ENCODE results near the gene ARHGEF28. TPM values are rescaled to one million over a fixed set of nuclear protein-coding genes. Genes with fewer than 3 reads are reported as not detected.

The ARHGEF28 gene
- total RNA-seq, 2 donors from 2014 or later: 0.17 to 0.53 TPM

DNA sequence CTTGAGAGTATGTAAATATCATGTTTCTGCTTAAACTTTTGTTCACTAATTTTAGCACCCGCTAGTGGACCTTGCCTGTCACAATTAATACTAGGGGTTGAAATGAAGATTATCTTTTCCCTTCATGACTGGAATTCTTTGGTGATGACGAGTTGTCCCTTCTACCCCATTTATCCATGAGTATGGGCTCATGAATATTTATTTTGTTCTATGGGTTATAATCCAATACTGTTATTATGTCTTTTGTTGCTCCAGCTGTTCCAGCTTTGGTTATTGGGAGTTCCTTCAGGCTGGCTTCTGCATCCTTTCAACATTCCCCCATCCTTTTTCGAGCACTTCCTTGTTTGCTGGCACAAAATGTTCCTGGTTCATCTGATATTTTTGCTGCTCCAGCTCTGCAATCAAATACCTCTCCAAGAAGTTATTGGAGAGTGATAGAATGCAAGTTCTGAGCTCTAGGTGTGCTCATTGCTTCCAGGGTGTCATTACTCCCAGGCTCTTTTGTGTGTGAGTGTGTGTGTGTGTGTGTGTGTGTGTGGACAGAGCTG lies 19.7 kb upstream of the ARHGEF28 start:
- H3K27me3 Mint-ChIP-seq: peaks cover 0 to 10% of the 10 kb centered on the region in 2 donors
- H3K4me1 Mint-ChIP-seq (ENCODE audit: low read depth in 2 of 2): peaks cover 4 to 10% of the 10 kb centered on the region in 2 donors
- H3K4me3 Mint-ChIP-seq: no peak overlapping the region
- ATAC-seq (no peak), DNase-seq (ENCODE audit: low spot score) (no peak)
- no peak overlapping the region for H3K27ac Mint-ChIP-seq
- H3K9me3 Mint-ChIP-seq: no peaks in the 10 kb centered on the region
- H3K36me3 Mint-ChIP-seq: peaks cover 8% of the 10 kb centered on the region

GRCh38 chr5:73607228-73607627 lies 18.8 kb upstream of the ARHGEF28 start:
- Mint-ChIP-seq H3K27ac (no peak overlapping the region), H3K9me3 (no peaks in the 10 kb centered on the region), H3K4me1 (ENCODE audit: low read depth in 2 of 2) (peaks cover 6 to 10% of the 10 kb centered on the region in 2 donors), H3K36me3 (no peaks in the 10 kb centered on the region), H3K27me3 (peaks cover 4 to 10% of the 10 kb centered on the region in 2 donors), H3K4me3 (no peak overlapping the region)
- ATAC-seq (no peak), DNase-seq (ENCODE audit: low spot score) (no peak)

GRCh38 chr5:73612799-73613198 lies 13.2 kb upstream of the ARHGEF28 start:
- H3K9me3 Mint-ChIP-seq: no peaks in the 10 kb centered on the region
- no peak overlapping the region for H3K27ac Mint-ChIP-seq
- no peaks in the 10 kb centered on the region for H3K36me3 Mint-ChIP-seq
- H3K4me3 Mint-ChIP-seq: no peak overlapping the region
- H3K27me3 Mint-ChIP-seq: peaks cover 10 to 16% of the 10 kb centered on the region in 2 donors
- H3K4me1 Mint-ChIP-seq (ENCODE audit: low read depth in 2 of 2): peaks cover 0 to 2% of the 10 kb centered on the region in 2 donors
- DNase-seq (ENCODE audit: low spot score) (no peak), ATAC-seq (no peak)

GRCh38 chr5:73615085-73615484 lies 10.9 kb upstream of the ARHGEF28 start:
- peaks cover 10 to 16% of the 10 kb centered on the region in 2 donors for H3K27me3 Mint-ChIP-seq
- no peak overlapping the region for H3K4me3 Mint-ChIP-seq
- no peak for DNase-seq (ENCODE audit: low spot score)
- ATAC-seq: no peak
- H3K4me1 Mint-ChIP-seq (ENCODE audit: low read depth in 2 of 2): peaks cover 0 to 2% of the 10 kb centered on the region in 2 donors
- no peaks in the 10 kb centered on the region for H3K9me3 Mint-ChIP-seq
- no peaks in the 10 kb centered on the region for H3K36me3 Mint-ChIP-seq
- H3K27ac Mint-ChIP-seq: no peak overlapping the region

DNA sequence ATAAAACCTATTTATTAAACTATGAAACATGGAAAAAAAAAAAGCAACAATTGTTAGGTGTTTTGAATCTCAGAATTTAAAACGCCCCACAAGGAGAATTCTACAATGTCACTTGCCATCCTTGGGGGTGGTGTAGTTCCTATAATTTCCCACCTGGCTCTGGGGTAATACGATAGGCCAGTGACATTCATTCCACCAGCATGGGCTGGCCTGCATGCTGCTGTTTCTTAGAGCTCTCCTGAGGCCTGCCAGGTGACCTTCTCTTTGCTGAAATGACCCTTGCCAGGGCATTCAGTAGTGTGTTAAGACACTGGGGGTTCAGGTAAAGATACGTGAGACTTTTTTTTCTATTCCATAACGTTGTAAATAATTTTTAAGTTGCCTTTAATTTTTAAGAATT lies 10.0 kb upstream of the ARHGEF28 start:
- H3K27ac Mint-ChIP-seq: no peak overlapping the region
- no peaks in the 10 kb centered on the region for H3K36me3 Mint-ChIP-seq
- no peaks in the 10 kb centered on the region for H3K9me3 Mint-ChIP-seq
- H3K4me1 Mint-ChIP-seq (ENCODE audit: low read depth in 2 of 2): peaks cover 0 to 2% of the 10 kb centered on the region in 2 donors
- ATAC-seq (no peak), DNase-seq (ENCODE audit: low spot score) (no peak)
- peaks cover 4 to 16% of the 10 kb centered on the region in 2 donors for H3K27me3 Mint-ChIP-seq
- no peak overlapping the region for H3K4me3 Mint-ChIP-seq

DNA sequence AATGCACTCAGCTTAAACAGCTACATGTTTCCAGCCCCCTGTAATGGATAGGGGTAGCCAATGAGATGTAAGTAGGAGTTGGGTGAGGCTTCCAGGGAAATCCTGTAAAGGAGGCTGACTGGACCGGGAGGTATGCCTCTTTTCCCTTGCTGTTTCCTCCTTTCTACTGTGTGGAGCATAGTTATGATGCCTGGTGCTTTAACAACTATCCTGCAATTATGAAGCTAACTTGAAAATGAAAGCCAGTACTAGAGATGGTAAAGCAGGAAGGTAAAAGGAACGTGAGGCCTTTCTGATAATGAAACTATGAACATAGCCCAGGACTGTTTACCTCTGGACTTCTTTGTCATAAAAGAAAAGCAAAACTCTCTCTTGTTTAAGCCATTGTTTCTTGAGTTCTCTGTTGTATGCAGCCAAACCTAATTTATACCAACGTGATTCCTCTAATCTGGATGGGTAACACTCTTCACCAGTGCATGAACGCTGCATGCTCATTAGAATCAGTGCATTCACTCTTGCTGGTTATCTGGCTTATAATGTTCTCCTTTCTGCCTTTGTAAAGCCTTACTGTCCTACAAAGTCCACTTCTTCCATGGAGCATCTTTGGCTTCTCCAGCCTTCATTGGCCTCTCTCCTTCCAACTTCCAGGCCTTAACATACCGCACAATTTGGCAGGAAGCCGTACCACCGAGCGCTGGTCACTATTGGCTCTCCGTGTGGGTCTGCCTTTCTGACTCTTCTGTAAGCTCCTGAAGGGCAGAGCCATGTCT lies 8.3 kb upstream of the ARHGEF28 start:
- Mint-ChIP-seq H3K36me3 (no peaks in the 10 kb centered on the region), H3K9me3 (no peaks in the 10 kb centered on the region), H3K4me1 (ENCODE audit: low read depth in 2 of 2) (no peaks in the 10 kb centered on the region), H3K27ac (no peak overlapping the region), H3K27me3 (peaks cover 1 to 12% of the 10 kb centered on the region in 2 donors), H3K4me3 (no peak overlapping the region)
- no peak for DNase-seq (ENCODE audit: low spot score)
- no peak for ATAC-seq

- ATAC-seq (no peak), DNase-seq (ENCODE audit: low spot score) (no peak)
- no peak overlapping the region for H3K4me3 Mint-ChIP-seq
- peaks cover 5 to 7% of the 10 kb centered on the region in 2 donors for H3K27me3 Mint-ChIP-seq
- no peak overlapping the region for H3K27ac Mint-ChIP-seq
- no peaks in the 10 kb centered on the region for H3K4me1 Mint-ChIP-seq (ENCODE audit: low read depth in 2 of 2)
- no peaks in the 10 kb centered on the region for H3K9me3 Mint-ChIP-seq
- no peaks in the 10 kb centered on the region for H3K36me3 Mint-ChIP-seq
Observed at GRCh38 chr5:73619606-73620333, 6.2 kb upstream of the ARHGEF28 start.

- Mint-ChIP-seq H3K9me3 (no peaks in the 10 kb centered on the region), H3K27ac (no peak overlapping the region), H3K4me1 (ENCODE audit: low read depth in 2 of 2) (no peaks in the 10 kb centered on the region), H3K36me3 (no peaks in the 10 kb centered on the region), H3K27me3 (peaks cover 3 to 7% of the 10 kb centered on the region in 2 donors), H3K4me3 (no peak overlapping the region)
- ATAC-seq (no peak), DNase-seq (ENCODE audit: low spot score) (no peak)
Observed at GRCh38 chr5:73620334-73620687, 5.7 kb upstream of the ARHGEF28 start.

DNA sequence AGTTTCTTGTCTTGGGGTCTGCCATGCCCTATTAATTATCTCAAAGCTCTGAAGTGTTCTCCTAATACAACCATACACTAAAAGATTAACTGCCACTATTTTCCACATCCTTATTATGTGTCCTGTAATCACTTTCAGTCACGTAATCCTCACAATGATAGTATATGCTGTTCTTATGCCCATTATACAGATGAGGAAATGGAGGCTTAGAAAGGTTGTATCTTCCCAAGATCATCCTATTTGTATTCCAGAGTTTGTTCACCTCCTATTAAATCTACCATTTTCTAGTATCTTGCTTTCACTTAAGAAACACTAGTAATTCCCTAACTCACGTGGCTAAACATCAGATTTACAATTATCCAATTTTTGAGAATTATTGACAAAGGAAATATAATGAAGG lies 2.9 kb upstream of the ARHGEF28 start:
- no peaks in the 10 kb centered on the region for H3K36me3 Mint-ChIP-seq
- H3K27me3 Mint-ChIP-seq: peaks cover 3 to 14% of the 10 kb centered on the region in 2 donors
- ATAC-seq (no peak), DNase-seq (ENCODE audit: low spot score) (no peak)
- no peak overlapping the region for H3K27ac Mint-ChIP-seq
- no peaks in the 10 kb centered on the region for H3K9me3 Mint-ChIP-seq
- H3K4me1 Mint-ChIP-seq (ENCODE audit: low read depth in 2 of 2): no peaks in the 10 kb centered on the region
- H3K4me3 Mint-ChIP-seq: no peak overlapping the region

DNA sequence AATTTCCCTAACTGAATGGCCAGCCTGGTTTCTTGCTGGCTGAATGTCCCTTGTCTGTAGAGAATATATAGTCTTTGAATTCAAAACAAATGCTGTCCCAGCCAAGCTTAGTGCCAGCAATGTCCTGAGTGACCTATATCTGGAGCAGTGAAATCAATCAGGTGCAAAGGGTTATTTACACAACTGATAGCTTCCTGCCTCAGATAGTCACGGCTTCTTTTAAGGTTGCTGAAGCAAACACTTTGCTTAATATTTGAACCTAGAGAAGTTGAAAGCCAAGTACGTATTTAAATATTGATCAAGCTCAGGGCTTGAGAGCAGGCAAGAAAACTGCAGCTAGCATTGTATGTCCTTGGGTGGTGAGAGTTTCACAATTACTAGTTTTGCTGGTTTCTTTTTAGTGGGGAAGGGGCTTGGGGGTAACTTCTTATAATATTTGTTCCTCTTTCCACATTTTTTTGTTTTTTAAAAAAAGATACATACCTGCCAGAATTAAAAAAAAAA lies 2.0 kb upstream of the ARHGEF28 start:
- Mint-ChIP-seq H3K9me3 (no peaks in the 10 kb centered on the region), H3K36me3 (no peaks in the 10 kb centered on the region), H3K27me3 (peaks cover 6 to 20% of the 10 kb centered on the region in 2 donors), H3K4me3 (no peak overlapping the region), H3K4me1 (ENCODE audit: low read depth in 2 of 2) (no peaks in the 10 kb centered on the region), H3K27ac (no peak overlapping the region)
- DNase-seq (ENCODE audit: low spot score) (no peak), ATAC-seq (no peak)

- H3K27me3 Mint-ChIP-seq: peaks cover 9 to 22% of the 10 kb centered on the region in 2 donors
- H3K4me1 Mint-ChIP-seq (ENCODE audit: low read depth in 2 of 2): no peaks in the 10 kb centered on the region
- no peak for DNase-seq (ENCODE audit: low spot score)
- H3K27ac Mint-ChIP-seq: no peak overlapping the region
- no peaks in the 10 kb centered on the region for H3K9me3 Mint-ChIP-seq
- H3K36me3 Mint-ChIP-seq: no peaks in the 10 kb centered on the region
- no peak for ATAC-seq
- H3K4me3 Mint-ChIP-seq: peak overlapping the region; percentile 75
Observed at GRCh38 chr5:73624888-73625287, 1.1 kb upstream of the ARHGEF28 start.

DNA sequence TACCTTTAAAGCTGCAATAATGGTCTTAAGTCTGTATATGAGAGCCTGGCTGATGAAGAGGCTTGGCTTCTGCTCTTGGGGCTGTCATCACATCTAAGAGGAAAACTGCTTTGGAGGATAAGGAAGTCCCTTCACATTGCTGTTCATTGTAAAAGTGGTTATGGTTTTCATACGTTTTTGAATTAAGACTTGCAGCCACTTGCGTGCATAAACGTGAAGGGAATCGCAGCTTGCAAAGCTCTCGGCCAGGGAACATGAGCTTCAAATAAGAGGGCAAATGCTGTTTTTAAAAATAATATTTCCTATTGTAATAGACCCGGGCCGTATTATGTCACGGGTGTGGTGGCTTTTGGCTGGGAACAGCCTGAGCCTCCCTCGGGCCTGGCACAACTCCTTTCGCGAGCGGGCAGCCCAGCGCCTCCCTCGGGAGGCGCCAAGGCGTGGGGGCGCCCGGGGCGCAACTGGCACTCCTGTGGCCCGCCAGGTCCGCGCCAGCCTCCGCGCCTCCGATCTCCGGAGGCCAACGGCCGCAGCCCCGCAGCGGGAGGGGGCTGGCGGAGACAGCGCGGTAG lies 538 bp upstream of the ARHGEF28 start:
- no peaks in the 10 kb centered on the region for H3K9me3 Mint-ChIP-seq
- no peaks in the 10 kb centered on the region for H3K36me3 Mint-ChIP-seq
- ATAC-seq (no peak), DNase-seq (ENCODE audit: low spot score) (no peak)
- H3K4me1 Mint-ChIP-seq (ENCODE audit: low read depth in 2 of 2): no peaks in the 10 kb centered on the region
- no peak overlapping the region for H3K27ac Mint-ChIP-seq
- peak overlapping the region; percentile 75 for H3K4me3 Mint-ChIP-seq
- H3K27me3 Mint-ChIP-seq: peaks cover 9 to 22% of the 10 kb centered on the region in 2 donors

GRCh38 chr5:73626814-73627313 lies 868 bp downstream of the ARHGEF28 start:
- Mint-ChIP-seq H3K9me3 (no peaks in the 10 kb centered on the region), H3K27ac (no peak overlapping the region), H3K4me3 (peak overlapping the region; percentile 48), H3K36me3 (no peaks in the 10 kb centered on the region), H3K27me3 (peaks cover 13 to 22% of the 10 kb centered on the region in 2 donors), H3K4me1 (ENCODE audit: low read depth in 2 of 2) (no peaks in the 10 kb centered on the region)
- DNase-seq (ENCODE audit: low spot score) (no peak), ATAC-seq (no peak)

Data from natural killer cell treated with Interleukin-12 subunit alpha and Interleukin-12 subunit beta and Interleukin-15 and Interleukin-18, amount 100 ng/mL, for 72 hours (primary cell).